SK-MEL-5 (cell line): Measurements from ENCODE around the gene TIGD4. TPM values are rescaled to one million over a fixed set of nuclear protein-coding genes. Genes with fewer than 3 reads are reported as not detected.
"Not testable (repeated sequence)": the region's sequence is repeated elsewhere in the genome, so short reads cannot be mapped to it uniquely, and the experiment has no call there.

ENCODE experiments used
- DNase-seq: peaks from one replicate; pipeline ENCODE4 v3.0.0-alpha.2; 2016; ENCODE audit warnings: low read depth, low spot score
- in situ Hi-C: cut with HindIII; loops from 2 replicates; pipeline ENCODE4 v1.10.0; 2016; ENCODE audit warnings: low sequenced_read_pairs, high pct_unique_total_duplicates, low pct_unique_long_range_greater_than_20kb
- total RNA-seq: library from RNA; depleted of rRNA; stranded (reverse); fragments of >200 nt; shearing (Covaris generic); gene quantifications from 2 replicates; pipeline ENCODE4 v1.2.3, GENCODE V29; 2014

Gene TIGD4
- total RNA-seq, 1 experiment from 2014 or later = 2.1 TPM

- no peak for DNase-seq
- in situ Hi-C loops = no loop called here
Observed at GRCh38 chr4:152785639-152786615, 6.4 kb upstream of the TIGD4 start.

GRCh38 chr4:152784490-152785350 is 5.2 kb upstream of the TIGD4 start:
- in situ Hi-C loops = no loop called here
- DNase-seq = peak; percentile 72

DNA sequence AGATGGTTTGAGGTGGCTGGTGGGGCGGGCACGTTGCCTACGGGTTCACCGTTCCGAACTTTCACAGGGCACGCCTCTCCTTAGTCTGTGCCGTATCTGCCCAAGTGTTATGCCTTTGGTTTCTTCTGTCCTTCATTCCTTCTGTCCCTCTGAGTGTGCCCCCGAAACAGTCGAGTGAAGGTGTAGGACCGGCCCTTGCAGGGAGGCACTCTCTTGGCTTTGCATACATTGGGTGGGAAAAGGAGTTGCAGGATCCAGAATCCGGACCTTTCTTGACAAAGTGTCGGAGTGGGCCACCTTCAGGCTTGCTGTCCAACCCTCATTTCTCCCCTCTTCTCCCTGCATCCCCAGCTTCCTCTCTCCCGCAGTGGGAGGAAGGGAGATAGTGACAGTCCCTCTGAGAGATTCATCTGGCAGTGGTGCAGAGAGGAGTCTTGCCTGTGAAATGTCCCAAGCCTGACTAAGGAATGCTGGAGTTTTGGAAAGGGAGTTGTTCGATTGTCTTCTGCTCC is 793 bp upstream of the TIGD4 start:
- DNase-seq = peak; percentile 26

DNA sequence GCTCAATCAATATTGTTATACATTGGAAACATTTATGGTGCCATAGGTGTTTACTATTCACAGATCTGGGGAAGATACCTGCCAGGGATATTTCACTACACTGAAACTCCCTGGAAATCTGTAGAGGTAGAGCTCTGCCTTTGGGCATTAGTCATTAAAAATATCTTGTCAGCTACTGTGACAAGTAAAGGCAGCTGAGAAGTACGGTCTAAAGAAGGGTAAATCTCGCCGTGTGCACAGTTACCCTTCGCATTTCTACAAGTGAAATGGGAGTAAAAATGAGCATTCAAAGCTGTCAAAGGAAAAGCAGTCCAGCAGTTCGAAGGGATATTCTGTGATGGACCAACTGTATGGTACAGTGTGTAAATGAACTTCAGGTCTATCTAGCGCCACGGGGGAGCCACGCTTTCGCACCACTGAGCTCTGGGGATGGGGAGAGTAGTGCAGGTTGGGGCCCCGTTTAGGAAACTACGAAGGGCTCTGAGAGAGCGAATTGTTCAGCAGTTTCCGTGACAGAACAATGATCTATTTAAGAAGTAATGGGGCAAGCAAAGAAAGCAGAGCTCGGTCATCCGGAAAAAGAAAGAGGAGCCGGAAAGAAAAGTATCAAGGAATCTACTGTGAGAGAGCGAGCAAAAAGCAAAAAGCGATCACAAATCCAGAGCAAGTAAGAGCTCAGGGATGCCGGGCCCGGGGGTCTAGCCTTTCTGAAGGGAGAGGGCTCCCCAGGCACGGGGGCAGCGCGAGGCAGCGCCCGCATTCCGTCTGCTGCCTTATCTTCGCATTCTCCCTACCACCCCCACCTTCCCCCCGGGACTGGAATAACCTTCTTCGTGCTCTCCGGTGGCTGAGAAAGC is 646 bp downstream of the TIGD4 start:
- in situ Hi-C loops = no loop called here
- DNase-seq = peak; percentile 48

More for the DNA sequence above, 793 bp upstream of the TIGD4 start:
- in situ Hi-C loops = no loop called here

DNA sequence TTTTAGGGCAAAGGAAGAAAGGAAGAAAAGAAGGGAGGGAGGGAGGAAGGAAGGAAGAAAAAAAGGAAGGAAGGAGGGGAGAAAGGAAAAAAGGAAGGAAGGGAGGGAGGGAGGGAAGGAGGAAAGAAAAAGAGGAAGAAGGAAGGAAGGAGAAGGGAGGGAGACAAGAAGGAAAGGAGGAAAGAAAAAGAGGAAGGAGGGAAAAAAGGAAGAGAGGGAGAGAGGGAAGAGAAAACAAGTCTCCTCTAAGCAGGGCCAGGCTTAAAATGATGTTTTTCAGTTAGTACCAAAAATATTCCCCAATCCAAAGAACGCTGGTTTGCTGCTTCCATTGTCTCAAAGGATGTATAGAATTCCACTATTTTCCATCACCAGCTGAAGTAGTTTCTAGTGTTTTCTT is 2.0 kb downstream of the TIGD4 start:
- in situ Hi-C loops = no loop called here
- DNase-seq = no peak

GRCh38 chr4:152776352-152776751 is 3.2 kb downstream of the TIGD4 start:
- no peak for DNase-seq
- in situ Hi-C loops = no loop called here

DNA sequence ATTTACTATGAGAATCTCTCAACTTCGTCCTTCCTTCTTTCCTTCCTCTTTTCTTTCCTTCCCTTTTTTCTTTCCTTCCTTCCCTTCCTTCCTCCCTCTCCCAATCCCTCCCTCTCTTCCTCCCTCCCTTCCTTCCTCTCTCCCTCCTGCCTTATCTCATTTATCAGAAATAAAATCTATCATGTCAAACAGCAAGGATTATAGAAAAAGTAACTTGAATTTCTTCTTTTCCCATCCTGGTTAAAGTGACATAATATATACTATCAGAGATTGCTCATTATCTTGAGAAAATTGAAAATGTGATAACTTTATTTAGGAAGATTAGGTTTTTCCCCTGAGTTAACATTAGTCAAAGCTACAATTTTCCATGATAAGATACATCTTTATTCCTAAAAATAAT is 5.6 kb downstream of the TIGD4 start:
- in situ Hi-C loops = no loop called here
- no peak for DNase-seq

DNA sequence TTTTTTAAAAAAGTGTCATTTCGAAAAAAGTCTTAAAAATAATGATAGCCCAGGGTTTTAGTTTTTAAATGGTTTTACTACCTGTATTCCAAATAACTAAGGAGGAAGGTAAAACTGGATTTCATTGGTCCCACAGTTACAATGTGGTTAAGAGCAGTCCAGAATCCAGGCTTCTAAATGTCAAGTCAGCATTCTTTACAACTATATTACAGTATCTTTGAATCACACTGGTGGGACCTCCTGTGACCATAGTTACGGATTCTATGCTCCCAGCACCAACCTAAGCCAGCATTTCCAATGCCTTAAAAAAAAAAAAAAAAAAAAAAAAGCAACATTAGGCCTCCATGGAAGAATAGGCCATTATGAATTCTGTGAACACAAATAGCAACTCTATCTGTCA is 6.2 kb downstream of the TIGD4 start:
- no peak for DNase-seq
- in situ Hi-C loops = no loop called here

DNA sequence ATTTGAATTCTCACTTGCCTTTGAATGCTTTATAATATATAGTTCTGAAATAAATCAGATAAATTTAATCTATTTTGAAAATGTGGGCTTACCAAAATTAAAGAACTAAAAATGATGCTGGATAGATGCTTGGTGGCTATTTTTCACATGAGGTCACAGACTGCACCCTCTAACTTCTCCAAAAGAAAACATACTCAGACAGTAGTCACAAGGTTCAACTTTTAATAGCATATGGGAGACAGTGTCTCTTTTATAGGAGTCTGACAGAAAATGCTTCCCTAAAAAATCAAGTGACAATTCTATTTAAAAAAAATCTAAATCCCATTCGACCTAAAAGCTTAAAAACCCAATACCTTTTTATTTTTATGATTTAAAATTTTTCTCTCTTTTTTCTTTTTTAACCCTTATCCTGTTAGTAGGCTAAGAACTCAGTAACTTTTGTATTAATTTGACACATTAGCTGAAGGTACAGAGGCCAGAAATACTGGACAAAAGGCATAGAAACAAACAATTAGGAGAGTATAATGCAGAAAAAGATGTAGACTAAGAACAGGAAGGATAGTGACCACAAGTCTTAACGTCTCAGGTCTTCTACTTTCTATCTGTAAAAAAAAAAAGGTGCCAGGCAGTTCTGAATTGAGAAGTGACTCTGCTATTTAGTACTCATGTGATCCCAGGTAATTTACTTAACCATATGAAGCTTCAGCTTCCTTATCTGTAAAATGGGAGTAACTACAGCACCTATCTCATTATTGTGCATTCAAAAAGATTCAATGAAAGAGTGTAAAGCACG is 7.6 kb downstream of the TIGD4 start:
- no peak for DNase-seq
- in situ Hi-C loops = no loop called here

DNA sequence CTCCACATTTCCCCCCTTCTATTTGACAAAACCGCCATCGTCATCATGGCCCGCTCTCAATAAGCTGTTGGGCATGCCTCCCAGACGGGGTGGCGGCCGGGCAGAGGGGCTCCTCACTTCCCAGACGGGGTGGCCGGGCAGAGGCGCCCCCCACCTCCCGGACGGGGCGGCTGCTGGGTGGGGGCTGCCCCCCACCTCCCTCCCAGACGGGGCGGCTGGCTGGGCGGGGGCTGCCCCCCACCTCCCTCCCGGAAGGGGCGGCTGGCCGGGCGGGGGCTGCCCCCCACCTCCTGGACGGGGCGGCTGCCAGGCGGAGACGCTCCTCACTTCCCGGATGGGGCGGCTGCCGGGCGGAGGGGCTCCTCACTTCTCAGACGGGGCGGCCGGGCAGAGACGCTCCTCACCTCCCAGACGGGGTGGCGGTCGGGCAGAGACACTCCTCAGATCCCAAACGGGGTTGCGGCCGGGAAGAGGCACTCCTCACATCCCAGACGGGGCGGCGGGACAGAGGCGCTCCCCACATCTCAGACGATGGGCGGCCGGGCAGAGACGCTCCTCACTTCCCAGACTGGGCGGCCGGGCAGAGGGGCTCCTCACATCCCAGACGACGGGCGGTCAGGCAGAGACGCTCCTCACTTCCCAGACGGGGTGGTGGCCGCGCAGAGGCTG is 14.3 kb downstream of the TIGD4 start:
- in situ Hi-C loops, DNase-seq: not testable (repeated sequence)

- in situ Hi-C loops = no loop called here
Observed at GRCh38 chr4:152763796-152764195, 15.7 kb downstream of the TIGD4 start.

GRCh38 chr4:152748619-152749018 is 30.9 kb downstream of the TIGD4 start:
- no peak for DNase-seq
- in situ Hi-C loops = no loop called here

More at GRCh38 chr4:152763796-152764195, 15.7 kb downstream of the TIGD4 start:
- no peak for DNase-seq

- DNase-seq = no peak
- in situ Hi-C loops = no loop called here
Observed at GRCh38 chr4:152747444-152747843, 32.1 kb downstream of the TIGD4 start.

GRCh38 chr4:152738827-152739226 is 40.7 kb downstream of the TIGD4 start:
- peak; percentile 56 for DNase-seq
- in situ Hi-C loops = no loop called here

DNA sequence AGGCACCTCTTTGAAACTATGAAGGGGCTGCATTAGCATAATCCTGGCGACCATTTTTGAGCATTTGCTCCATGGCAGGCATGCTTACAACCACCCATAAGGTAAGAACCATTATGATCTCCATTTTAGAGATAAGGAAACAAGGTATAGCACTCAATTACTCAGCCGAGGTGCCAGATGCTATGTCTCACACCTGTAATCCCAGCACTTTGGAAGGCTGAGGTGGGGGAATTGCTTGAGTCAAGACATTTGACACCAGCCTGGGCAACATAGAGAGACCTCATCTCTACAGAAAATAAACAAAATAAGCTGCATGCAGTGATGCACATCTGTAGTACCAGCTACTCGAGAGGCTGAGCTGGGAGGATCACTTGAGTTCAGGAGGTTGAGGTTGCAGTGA is 43.6 kb downstream of the TIGD4 start:
- in situ Hi-C loops = no loop called here
- DNase-seq = no peak

DNA sequence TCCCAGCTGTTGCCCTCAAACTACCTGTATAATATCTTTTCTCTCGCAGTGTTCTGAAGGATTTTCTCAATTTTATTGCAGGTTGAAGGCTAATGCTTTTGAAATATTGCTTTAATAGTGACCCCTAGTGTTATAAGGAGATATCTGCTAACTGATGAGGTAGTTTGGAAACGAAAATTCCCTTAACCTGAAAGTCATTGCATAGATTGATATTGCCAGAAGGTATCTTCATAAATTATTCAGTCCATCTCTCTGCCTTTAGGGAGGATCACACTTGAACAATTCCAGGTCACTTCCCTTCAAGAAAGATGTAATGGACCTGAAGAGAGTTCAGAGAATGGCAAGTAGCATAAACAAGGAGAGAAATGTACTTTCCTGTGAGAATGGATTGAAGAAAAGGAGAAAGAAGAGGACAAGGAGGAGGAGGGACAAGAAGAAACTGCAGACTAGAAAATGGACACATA is 44.1 kb downstream of the TIGD4 start:
- peak; percentile 47 for DNase-seq
- in situ Hi-C loops = no loop called here
